ENCODE results near the gene GOLGA8J. TPM values are rescaled to one million over a fixed set of nuclear protein-coding genes. Genes with fewer than 3 reads are reported as not detected.

The GOLGA8J gene
- total RNA-seq, 4 donors from 2014 or later = not detected

- no peaks in the 10 kb centered on the region for H3K27me3 ChIP-seq
Observed at GRCh38 chr15:30055604-30056003, 27.2 kb upstream of the GOLGA8J start.

GRCh38 chr15:30056166-30056565 is 26.6 kb upstream of the GOLGA8J start:
- TF ChIP-seq CTCF (IDR thresholded peaks at IDR 0.05) = no peak
- TF ChIP-seq POLR2A (IDR thresholded peaks at IDR 0.05) = no peak
- no peaks in the 10 kb centered on the region for H3K27me3 ChIP-seq
- no peaks in the 10 kb centered on the region for H3K9me3 ChIP-seq
- no peaks in the 10 kb centered on the region for H3K4me1 ChIP-seq
- H3K36me3 ChIP-seq = no peaks in the 10 kb centered on the region
- no peak overlapping the region for H3K27ac ChIP-seq
- H3K4me3 ChIP-seq = no peak overlapping the region
- no peak for DNase-seq

More at GRCh38 chr15:30055604-30056003, 27.2 kb upstream of the GOLGA8J start:
- H3K27ac ChIP-seq = no peak overlapping the region
- H3K4me1 ChIP-seq = no peaks in the 10 kb centered on the region
- no peaks in the 10 kb centered on the region for H3K36me3 ChIP-seq
- TF ChIP-seq POLR2A (IDR thresholded peaks at IDR 0.05) (no peak), CTCF (IDR thresholded peaks at IDR 0.05) (no peak)
- no peak overlapping the region for H3K4me3 ChIP-seq
- no peak for DNase-seq
- no peaks in the 10 kb centered on the region for H3K9me3 ChIP-seq

GRCh38 chr15:30059771-30060170 is 23.0 kb upstream of the GOLGA8J start:
- H3K4me1 ChIP-seq = no peaks in the 10 kb centered on the region
- no peak for DNase-seq
- H3K27ac ChIP-seq = no peak overlapping the region
- no peaks in the 10 kb centered on the region for H3K9me3 ChIP-seq
- TF ChIP-seq POLR2A (IDR thresholded peaks at IDR 0.05) = no peak
- no peak for TF ChIP-seq CTCF (IDR thresholded peaks at IDR 0.05)
- no peaks in the 10 kb centered on the region for H3K27me3 ChIP-seq
- H3K36me3 ChIP-seq = no peaks in the 10 kb centered on the region
- H3K4me3 ChIP-seq = no peak overlapping the region

GRCh38 chr15:30062881-30063280 is 19.9 kb upstream of the GOLGA8J start:
- Histone ChIP-seq H3K27ac (no peak overlapping the region), H3K36me3 (no peaks in the 10 kb centered on the region), H3K9me3 (no peaks in the 10 kb centered on the region), H3K4me3 (no peak overlapping the region), H3K27me3 (no peaks in the 10 kb centered on the region), H3K4me1 (no peaks in the 10 kb centered on the region)
- TF ChIP-seq POLR2A (IDR thresholded peaks at IDR 0.05) = no peak
- TF ChIP-seq CTCF (IDR thresholded peaks at IDR 0.05) = no peak
- DNase-seq = no peak

- H3K9me3 ChIP-seq = no peaks in the 10 kb centered on the region
- H3K4me1 ChIP-seq = no peaks in the 10 kb centered on the region
- H3K36me3 ChIP-seq = no peaks in the 10 kb centered on the region
- H3K27ac ChIP-seq = no peak overlapping the region
- DNase-seq = no peak
- no peaks in the 10 kb centered on the region for H3K27me3 ChIP-seq
- no peak for TF ChIP-seq CTCF (IDR thresholded peaks at IDR 0.05)
- H3K4me3 ChIP-seq = no peak overlapping the region
Observed at GRCh38 chr15:30063835-30064546, 18.8 kb upstream of the GOLGA8J start.
